ENCODE results near the gene CSNK2A2.

The CSNK2A2 gene

GRCh38 chr16:58194790-58195189 is 3.1 kb downstream of the CSNK2A2 start:
- peaks cover 31% of the 10 kb centered on the region for H3K36me3 ChIP-seq (ENCODE audit: low read length)
- no peak for TF ChIP-seq EZH2phosphoT487 (conservative IDR thresholded peaks at IDR 0.05; ENCODE audit: low read length)
- TF ChIP-seq CTCF (IDR thresholded peaks at IDR 0.05; ENCODE audit: insufficient read depth, low read length, poor library complexity, severe bottlenecking): no peak
- no peak overlapping the region for H3K9ac ChIP-seq (ENCODE audit: low read length)
- no peaks in the 10 kb centered on the region for H3K9me3 ChIP-seq (ENCODE audit: insufficient read depth, low read length)
- no peak overlapping the region for H3K27ac ChIP-seq (ENCODE audit: low read depth, low read length)
- no peak overlapping the region for H3K4me2 ChIP-seq (ENCODE audit: low read depth, low read length, poor library complexity, severe bottlenecking)
- H3K79me2 ChIP-seq (ENCODE audit: insufficient read depth, low read length): peaks cover 46% of the 10 kb centered on the region
- H3K9me2 ChIP-seq (replicated peaks; ENCODE audit: insufficient read depth, low read length): no peaks in the 10 kb centered on the region
- H3F3A ChIP-seq (ENCODE audit: insufficient read depth): no peaks in the 10 kb centered on the region
- H3K27me3 ChIP-seq (ENCODE audit: low read length): no peaks in the 10 kb centered on the region
- no peaks in the 10 kb centered on the region; the same call in 1 of the 2 replicates for H4K20me1 ChIP-seq (ENCODE audit: low read depth, low read length)
- H3K4me3 ChIP-seq (ENCODE audit: insufficient read depth, low read length, poor library complexity, severe bottlenecking): no peak overlapping the region
- H2AFZ ChIP-seq (ENCODE audit: low read depth, low read length, severe bottlenecking): no peak overlapping the region

GRCh38 chr16:58187665-58188421 is 10.1 kb downstream of the CSNK2A2 start:
- H3K4me2 ChIP-seq (ENCODE audit: low read depth, low read length, poor library complexity, severe bottlenecking): no peak overlapping the region
- peaks cover 34% of the 10 kb centered on the region for H3K79me2 ChIP-seq (ENCODE audit: insufficient read depth, low read length)
- TF ChIP-seq EZH2phosphoT487 (conservative IDR thresholded peaks at IDR 0.05; ENCODE audit: low read length) (no peak), CTCF (IDR thresholded peaks at IDR 0.05; ENCODE audit: insufficient read depth, low read length, poor library complexity, severe bottlenecking) (no peak)
- no peak overlapping the region for H3K27ac ChIP-seq (ENCODE audit: low read depth, low read length)
- H3K4me3 ChIP-seq (ENCODE audit: insufficient read depth, low read length, poor library complexity, severe bottlenecking): no peak overlapping the region
- H3K27me3 ChIP-seq (ENCODE audit: low read length): no peaks in the 10 kb centered on the region
- no peak overlapping the region for H2AFZ ChIP-seq (ENCODE audit: low read depth, low read length, severe bottlenecking)
- no peaks in the 10 kb centered on the region for H3F3A ChIP-seq (ENCODE audit: insufficient read depth)
- H3K9ac ChIP-seq (ENCODE audit: low read length): no peak overlapping the region
- H3K9me3 ChIP-seq (ENCODE audit: insufficient read depth, low read length): no peaks in the 10 kb centered on the region
- H3K36me3 ChIP-seq (ENCODE audit: low read length): peaks cover 45% of the 10 kb centered on the region
- H3K9me2 ChIP-seq (replicated peaks; ENCODE audit: insufficient read depth, low read length): no peaks in the 10 kb centered on the region
- no peaks in the 10 kb centered on the region; the same call in 1 of the 2 replicates for H4K20me1 ChIP-seq (ENCODE audit: low read depth, low read length)

GRCh38 chr16:58187092-58187491 is 10.8 kb downstream of the CSNK2A2 start:
- no peaks in the 10 kb centered on the region; the same call in 1 of the 2 replicates for H4K20me1 ChIP-seq (ENCODE audit: low read depth, low read length)
- H3K79me2 ChIP-seq (ENCODE audit: insufficient read depth, low read length): peaks cover 29% of the 10 kb centered on the region
- no peak overlapping the region for H3K9ac ChIP-seq (ENCODE audit: low read length)
- H3F3A ChIP-seq (ENCODE audit: insufficient read depth): no peaks in the 10 kb centered on the region
- H3K9me2 ChIP-seq (replicated peaks; ENCODE audit: insufficient read depth, low read length): no peaks in the 10 kb centered on the region
- no peaks in the 10 kb centered on the region for H3K9me3 ChIP-seq (ENCODE audit: insufficient read depth, low read length)
- H3K27ac ChIP-seq (ENCODE audit: low read depth, low read length): no peak overlapping the region
- no peak overlapping the region for H2AFZ ChIP-seq (ENCODE audit: low read depth, low read length, severe bottlenecking)
- no peaks in the 10 kb centered on the region for H3K27me3 ChIP-seq (ENCODE audit: low read length)
- no peak overlapping the region for H3K4me2 ChIP-seq (ENCODE audit: low read depth, low read length, poor library complexity, severe bottlenecking)
- peaks cover 48% of the 10 kb centered on the region for H3K36me3 ChIP-seq (ENCODE audit: low read length)
- no peak for TF ChIP-seq EZH2phosphoT487 (conservative IDR thresholded peaks at IDR 0.05; ENCODE audit: low read length)
- no peak for TF ChIP-seq CTCF (IDR thresholded peaks at IDR 0.05; ENCODE audit: insufficient read depth, low read length, poor library complexity, severe bottlenecking)
- no peak overlapping the region for H3K4me3 ChIP-seq (ENCODE audit: insufficient read depth, low read length, poor library complexity, severe bottlenecking)
